ENCODE results near the gene TFDP2.

DNA sequence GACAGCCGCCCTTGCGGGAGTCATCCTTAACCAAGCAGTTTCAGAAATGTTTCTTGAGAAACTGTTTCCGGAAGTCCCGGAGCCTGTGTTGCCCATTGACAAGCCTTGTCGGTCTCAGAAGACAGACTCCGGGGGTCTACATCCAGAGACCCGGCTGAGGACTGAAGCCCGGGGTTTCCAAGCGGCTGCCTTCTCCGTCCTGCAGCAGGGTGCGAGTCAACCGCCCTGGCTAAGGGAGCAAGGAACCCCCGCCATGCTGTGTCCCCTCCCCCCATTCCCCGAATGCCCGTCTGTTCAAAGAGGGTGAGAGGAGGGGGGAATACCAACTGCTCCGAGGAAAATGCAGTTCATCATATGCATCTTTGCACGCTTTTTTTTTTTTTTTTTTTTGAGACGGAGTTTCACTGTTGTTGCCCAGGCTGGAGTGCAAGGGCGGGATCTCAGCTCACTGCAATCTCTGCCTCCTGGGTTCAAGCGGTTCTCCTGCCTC lies 211.3 kb downstream of the TFDP2 start:
- TF ChIP-seq EZH2phosphoT487 (IDR thresholded peaks at IDR 0.05; ENCODE audit: insufficient read depth, low read depth) (no peak), EZH2 (IDR thresholded peaks at IDR 0.05; ENCODE audit: insufficient read depth, poor library complexity, severe bottlenecking) (no peak)

All from GM23248 (cell line).